GM12878 (cell line): ENCODE results near the gene MLXIP.

Experiments used
- RFX5 ChIP-seq: IDR thresholded peaks from 2 replicates; pipeline ENCODE4 v1.6.1; 2011; ENCODE audit warnings: low read depth, low read length, improper control_type of control experiment
- USF2 ChIP-seq: IDR thresholded peaks from 2 replicates; pipeline ENCODE4 v1.6.1; 2011; ENCODE audit warnings: low read depth, low read length, improper control_type of control experiment, borderline replicate concordance
- TF ChIP-seq, protein P1 (sequence below): IDR thresholded peaks from 2 replicates; pipeline ENCODE4 v1.6.1; 2012; ENCODE audit warnings: low read depth, low read length, improper control_type of control experiment

DNA sequence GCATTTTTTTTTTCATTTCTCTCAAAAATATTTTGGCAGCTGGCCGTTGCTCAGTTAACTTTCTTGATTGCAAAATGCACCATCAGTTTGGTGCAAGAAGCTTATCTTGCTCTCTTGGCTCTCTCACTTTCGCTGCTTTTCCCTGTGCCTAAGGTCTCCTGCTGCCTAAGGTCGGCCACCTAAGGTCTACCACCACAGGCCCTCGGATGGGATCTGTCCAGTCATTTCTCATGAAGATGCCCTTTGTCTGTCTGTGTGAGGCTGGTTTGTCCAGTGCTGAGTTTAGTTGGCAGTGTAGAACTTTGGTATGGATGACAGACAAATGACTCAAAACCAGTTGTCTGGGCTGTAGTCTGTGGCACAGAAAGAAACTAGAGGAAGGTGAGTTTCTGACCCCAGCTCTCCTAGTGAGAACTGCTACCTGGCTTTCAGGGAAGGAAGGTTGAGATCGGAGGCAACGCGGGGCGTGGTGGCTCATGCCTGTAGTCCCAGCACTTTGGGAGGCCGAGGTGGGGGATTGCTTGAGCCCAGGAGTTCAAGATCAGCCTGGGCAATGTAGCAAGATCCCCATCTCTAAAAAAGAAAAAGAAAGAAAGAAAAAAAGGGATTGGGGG, 2.6 kb downstream of the MLXIP start:
- no peak for TF ChIP-seq USF2
- TF ChIP-seq, protein P1, sequence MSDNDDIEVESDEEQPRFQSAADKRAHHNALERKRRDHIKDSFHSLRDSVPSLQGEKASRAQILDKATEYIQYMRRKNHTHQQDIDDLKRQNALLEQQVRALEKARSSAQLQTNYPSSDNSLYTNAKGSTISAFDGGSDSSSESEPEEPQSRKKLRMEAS, result no peak
- TF ChIP-seq RFX5, result no peak
